Measurements from ENCODE around the gene DIO3.
A peak's percentile ranks its signal among the peaks of the same experiment; 100 is the strongest.

- TF ChIP-seq CTCF (conservative IDR thresholded peaks at IDR 0.05) (no peak), EZH2 (IDR thresholded peaks at IDR 0.05; ENCODE audit: low read depth) (peak; percentile 86; the same call in 1 of the 2 replicates)
Observed at GRCh38 chr14:101564444-101564776, 3.1 kb downstream of the DIO3 start.
